IMR-90 (cell line): ENCODE results near the gene JPH3.

Experiments
- BHLHE40 ChIP-seq: fragments of 150-350 bp; IDR thresholded peaks from 2 replicates; pipeline ENCODE4 v1.6.1; 2016; ENCODE audit warnings: mild to moderate bottlenecking, low read depth, low read length
- CEBPB ChIP-seq: IDR thresholded peaks from 2 replicates; pipeline ENCODE4 v1.6.1; 2012; ENCODE audit warnings: low read depth, low read length, improper control_type of control experiment
- POLR2A ChIP-seq: IDR thresholded peaks from 2 replicates; pipeline ENCODE4 v1.6.1; 2012; ENCODE audit warnings: mild to moderate bottlenecking, low read depth, low read length
- RAD21 ChIP-seq: IDR thresholded peaks from 2 replicates; pipeline ENCODE4 v1.6.1; 2012; ENCODE audit warnings: low read length, improper control_type of control experiment
- RCOR1 ChIP-seq: IDR thresholded peaks from 2 replicates; pipeline ENCODE4 v1.6.1; 2012; ENCODE audit warnings: mild to moderate bottlenecking, low read length, improper control_type of control experiment; ENCODE audit not compliant: insufficient replicate concordance
- RFX5 ChIP-seq: IDR thresholded peaks from 2 replicates; pipeline ENCODE4 v1.8.0; 2012; ENCODE audit warnings: low read depth, mild to moderate bottlenecking, low read length, moderate library complexity
- USF2 ChIP-seq: fragments of 150-350 bp; IDR thresholded peaks from 2 replicates; pipeline ENCODE4 v1.6.1; 2017; ENCODE audit warnings: mild to moderate bottlenecking, antibody characterized with exemption, low read length, low read depth
- TF ChIP-seq, protein P1 (sequence below): conservative IDR thresholded peaks from 2 replicates; pipeline ENCODE4 v1.5.1; 2012; ENCODE audit warnings: mild to moderate bottlenecking, low read depth, low read length, improper control_type of control experiment
- TF ChIP-seq, protein P2 (sequence below): fragments of 150-350 bp; IDR thresholded peaks from 2 replicates; pipeline ENCODE4 v1.6.1; 2016; ENCODE audit warnings: low read depth, mild to moderate bottlenecking, low read length, moderate library complexity, borderline replicate concordance

GRCh38 chr16:87688876-87689815, 86.8 kb downstream of the JPH3 start:
- TF ChIP-seq POLR2A = no peak
- TF ChIP-seq, protein P1, sequence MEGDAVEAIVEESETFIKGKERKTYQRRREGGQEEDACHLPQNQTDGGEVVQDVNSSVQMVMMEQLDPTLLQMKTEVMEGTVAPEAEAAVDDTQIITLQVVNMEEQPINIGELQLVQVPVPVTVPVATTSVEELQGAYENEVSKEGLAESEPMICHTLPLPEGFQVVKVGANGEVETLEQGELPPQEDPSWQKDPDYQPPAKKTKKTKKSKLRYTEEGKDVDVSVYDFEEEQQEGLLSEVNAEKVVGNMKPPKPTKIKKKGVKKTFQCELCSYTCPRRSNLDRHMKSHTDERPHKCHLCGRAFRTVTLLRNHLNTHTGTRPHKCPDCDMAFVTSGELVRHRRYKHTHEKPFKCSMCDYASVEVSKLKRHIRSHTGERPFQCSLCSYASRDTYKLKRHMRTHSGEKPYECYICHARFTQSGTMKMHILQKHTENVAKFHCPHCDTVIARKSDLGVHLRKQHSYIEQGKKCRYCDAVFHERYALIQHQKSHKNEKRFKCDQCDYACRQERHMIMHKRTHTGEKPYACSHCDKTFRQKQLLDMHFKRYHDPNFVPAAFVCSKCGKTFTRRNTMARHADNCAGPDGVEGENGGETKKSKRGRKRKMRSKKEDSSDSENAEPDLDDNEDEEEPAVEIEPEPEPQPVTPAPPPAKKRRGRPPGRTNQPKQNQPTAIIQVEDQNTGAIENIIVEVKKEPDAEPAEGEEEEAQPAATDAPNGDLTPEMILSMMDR = no peak
- TF ChIP-seq USF2 = no peak
- no peak for TF ChIP-seq RFX5
- no peak for TF ChIP-seq CEBPB
- TF ChIP-seq, protein P2, sequence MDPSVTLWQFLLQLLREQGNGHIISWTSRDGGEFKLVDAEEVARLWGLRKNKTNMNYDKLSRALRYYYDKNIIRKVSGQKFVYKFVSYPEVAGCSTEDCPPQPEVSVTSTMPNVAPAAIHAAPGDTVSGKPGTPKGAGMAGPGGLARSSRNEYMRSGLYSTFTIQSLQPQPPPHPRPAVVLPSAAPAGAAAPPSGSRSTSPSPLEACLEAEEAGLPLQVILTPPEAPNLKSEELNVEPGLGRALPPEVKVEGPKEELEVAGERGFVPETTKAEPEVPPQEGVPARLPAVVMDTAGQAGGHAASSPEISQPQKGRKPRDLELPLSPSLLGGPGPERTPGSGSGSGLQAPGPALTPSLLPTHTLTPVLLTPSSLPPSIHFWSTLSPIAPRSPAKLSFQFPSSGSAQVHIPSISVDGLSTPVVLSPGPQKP = no peak
- TF ChIP-seq RCOR1 = no peak
- TF ChIP-seq BHLHE40 = no peak
- no peak for TF ChIP-seq RAD21
